NCI-H1436 treated with DMSO at 0.1 percent for 48 hours (cell line): ENCODE data around the gene TOPBP1.
"Not testable (repeated sequence)": the region's sequence is repeated elsewhere in the genome, so short reads cannot be mapped to it uniquely, and the experiment has no call there.

Experiments used
- DNase-seq: peaks from one replicate; lab custom pipeline; 2025; lab: John Stamatoyannopoulos, UW

Gene TOPBP1

DNA sequence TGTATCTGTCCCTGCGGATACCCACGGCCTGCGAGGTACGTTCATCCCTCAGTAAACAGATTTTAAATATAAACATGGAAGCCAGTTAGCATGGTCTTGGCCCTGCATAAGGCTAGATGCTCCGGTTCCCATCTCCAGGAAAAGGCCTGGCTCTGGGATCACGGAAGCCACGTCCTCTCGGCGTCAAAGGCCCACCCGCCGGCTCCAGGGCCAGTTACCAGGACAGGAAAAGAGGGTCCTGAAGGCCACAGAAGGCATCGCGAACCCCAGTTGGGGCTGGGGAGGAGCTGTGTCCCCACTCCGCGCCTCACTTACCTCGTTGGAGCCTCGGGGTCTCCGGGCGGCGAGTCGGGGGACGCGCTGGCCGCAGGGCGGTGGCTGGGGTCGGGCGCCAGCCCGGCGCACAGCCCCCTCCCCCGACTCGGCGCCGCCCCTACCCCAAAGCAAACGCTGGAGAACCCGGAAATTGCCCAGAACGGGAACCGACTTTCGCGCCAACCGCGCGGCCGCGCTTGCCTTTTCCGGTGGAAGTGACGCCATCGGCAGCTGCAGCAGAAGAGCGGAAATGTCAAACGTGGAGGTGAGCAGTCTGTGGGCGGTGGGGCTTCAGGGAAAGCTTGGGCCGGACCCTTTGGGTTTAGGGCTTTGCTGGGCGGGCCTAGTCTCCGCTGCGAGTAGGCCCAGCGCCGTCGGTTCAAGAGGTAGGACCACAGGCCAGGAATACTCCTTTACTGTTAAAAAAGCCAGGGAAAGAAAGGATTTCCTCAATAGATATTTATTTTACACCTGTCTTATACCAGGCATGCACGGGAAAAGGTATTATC lies at the start of gene TOPBP1:
TOPBP1 (minus strand) TSS at position 488 of the 824 bp plus-strand sequence. CDS start 814 bp downstream, outside the sequence.
- DNase-seq, result peak; percentile 59

DNA sequence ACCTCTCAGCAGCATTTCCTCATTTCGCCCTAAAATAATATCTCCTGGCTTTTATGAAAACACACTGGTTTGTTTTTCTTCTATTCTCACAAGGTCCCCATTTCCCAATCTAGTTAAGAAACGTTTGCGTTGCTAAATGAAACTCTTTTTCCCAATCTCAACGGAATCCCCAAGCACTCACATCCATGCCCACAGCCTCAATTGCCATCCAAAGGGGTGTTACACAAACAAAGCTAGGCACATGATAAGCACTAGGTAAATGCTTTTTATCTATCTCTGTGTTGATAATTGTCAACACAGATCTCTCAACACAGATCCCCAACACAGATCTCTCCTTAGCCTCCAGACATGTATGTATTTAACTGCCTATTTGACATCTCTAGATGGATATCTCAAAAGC lies 49.3 kb upstream of the TOPBP1 start:
- no peak for DNase-seq

- no peak for DNase-seq
These were observed 47.5 kb upstream of the TOPBP1 start for GRCh38 chr3:133709139-133709750.

DNA sequence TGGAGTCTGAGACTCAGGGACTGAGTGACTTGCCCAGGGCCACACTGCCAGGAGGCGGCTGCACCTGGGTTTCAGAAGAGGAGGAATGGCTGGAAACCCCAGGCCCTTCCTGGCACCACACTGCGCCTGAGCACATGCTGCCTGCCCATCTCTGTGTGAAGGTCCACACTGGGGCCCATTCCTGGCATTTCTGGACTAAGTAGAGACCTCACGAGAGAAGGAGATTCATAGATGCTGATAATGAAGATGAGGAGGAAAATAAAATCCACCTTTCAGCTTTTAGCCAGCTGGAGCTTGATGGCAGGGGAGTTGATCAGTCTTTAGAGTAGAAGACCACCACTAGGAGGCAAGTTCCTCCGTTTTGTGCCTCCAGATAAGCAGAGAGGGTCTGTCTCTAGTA lies 44.3 kb upstream of the TOPBP1 start:
- DNase-seq, result no peak

DNA sequence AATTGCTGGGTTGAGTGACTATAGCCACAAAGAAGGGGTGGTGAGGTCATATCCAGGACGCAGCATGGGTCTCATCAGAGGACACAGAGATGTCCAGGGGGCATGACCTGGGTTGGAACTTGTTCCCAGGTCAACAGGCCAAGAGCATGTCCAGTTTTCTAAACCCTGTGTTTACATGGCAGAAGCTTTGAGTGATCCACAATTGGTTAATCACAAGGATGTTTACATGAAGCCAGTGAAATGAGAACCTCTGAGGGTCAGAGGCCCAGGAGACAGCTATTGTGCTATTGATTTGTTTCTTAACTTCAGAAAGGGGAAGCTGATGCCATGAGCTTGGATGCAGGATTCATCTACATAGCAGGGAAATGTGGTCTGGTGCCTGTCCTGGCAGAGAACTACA lies 42.2 kb upstream of the TOPBP1 start:
- DNase-seq, result no peak

DNA sequence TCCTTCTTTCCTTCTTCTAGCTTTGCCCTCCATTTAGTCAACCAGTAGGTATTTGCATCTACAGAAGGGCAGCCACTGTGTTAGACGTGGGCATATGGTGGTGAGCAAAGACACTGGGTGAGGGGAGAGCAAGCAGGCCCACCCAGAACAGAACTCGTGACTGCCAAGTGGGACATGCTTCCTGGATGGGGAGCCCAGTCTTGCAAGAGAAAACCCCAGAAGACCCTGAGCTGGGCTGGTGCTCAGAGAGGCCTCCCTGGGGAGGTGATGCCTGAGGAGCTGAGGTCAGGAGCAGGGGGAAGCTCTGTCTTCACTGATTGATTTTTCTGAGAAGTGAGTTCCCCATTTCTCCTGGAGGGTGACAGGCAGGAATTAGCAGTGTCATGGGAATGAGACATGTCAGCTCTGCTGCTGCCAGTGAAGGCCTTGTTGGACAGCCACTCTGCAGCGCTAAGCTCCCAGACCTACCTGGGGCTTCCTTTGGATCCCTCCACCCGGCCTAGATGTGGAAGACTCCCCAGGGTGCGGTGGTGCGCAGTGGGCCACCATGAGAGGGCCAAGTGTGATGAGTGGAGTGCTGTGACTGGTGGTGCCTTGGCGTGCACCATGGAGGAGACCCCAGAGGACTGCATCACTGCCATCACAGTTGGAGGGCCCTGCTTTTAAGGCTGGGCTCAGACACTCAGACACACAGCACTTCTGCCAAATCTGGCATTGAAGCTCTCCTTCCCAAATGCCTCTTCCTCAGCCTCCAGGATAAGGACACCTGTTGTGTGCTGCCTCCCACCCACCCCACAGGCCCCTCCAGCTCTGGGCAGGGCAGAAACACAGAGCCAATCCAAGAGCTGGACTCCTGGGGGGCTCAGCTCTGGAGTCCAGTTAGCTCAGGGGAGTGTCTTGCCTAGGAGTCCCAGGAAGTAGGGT lies 40.0 kb upstream of the TOPBP1 start:
- no peak for DNase-seq

DNA sequence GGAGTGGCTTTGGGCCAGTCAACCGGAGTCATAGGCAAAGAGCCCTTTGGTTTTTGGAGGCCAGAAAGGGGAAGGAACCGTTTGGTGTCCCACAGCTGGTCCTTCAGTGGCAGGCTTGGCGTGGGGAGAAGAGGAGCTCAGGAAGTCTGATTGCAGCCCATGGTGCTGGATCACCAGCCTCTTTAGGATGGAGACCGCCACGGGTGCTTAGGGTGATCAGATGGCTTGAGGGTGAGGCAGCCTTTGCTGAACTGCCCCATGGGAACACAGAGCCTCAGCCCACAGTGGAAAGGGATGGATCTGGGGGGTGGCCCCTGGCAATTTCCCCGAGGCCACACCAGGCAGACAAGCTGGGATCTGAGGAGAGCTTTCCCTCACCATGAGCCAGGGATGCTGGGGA lies 38.6 kb upstream of the TOPBP1 start:
- DNase-seq, result no peak

GRCh38 chr3:133699903-133700302 lies 38.2 kb upstream of the TOPBP1 start:
- no peak for DNase-seq

DNA sequence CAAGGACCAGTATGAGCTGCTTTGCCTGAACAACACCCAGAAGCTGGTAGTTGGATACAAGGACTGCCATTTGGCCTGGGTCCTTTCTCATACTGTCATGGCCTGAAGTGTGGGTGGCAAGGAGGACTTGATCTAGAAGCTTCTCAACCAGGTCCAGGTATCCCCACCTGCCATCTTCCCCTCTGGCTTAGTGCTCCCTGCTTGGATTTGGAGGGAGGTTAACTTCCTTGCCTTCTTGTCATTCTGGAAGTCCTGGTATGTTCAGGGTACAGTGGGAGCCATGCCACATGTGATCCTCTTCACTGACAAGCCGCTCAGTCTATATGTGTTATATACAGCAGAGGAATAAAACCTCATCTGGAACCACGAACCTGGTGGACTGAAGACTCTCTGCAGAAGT lies 37.7 kb upstream of the TOPBP1 start:
- DNase-seq, result no peak

DNA sequence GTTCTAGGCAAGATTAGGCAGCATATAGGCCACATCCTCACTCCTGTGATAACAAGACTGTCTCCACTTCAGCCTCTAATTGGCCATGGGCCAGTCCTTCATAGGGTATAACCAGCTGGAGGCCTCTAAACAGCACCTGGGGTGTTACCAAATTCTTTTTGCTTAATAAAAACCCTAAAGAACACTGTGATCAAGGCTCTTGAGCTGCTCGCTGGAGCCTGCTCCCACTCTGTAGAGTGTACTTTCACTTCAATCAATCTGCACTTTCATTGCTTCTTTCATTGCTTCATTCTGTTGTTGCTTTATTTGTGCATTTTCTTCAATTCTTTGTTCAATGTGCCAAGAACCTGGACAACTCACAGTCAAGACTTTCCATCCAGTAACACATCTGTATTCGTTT lies 36.2 kb upstream of the TOPBP1 start:
- DNase-seq, result no peak

- DNase-seq, result no peak
These were observed 33.9 kb upstream of the TOPBP1 start for GRCh38 chr3:133695560-133696171.

GRCh38 chr3:133694288-133695268 lies 32.8 kb upstream of the TOPBP1 start:
- no peak for DNase-seq

DNA sequence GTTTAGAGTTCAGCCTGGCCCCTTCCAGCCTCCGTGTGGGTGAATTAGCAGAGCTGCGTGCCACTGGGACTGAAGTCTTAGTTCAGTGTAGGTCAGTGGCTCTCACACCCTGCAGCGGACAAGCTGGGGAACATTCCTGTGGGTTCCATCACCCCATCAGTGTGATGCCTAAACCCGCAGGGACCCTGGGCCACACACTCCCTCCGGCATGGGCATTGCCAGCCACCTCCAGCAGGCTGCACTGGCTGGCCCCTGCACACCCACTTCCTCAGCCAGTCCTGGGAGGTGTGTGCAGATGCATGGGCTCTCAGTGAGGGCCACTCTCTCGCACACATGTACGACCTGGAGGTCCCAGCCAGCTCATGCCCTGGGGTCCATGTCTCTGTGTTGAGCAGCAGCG lies 32.1 kb upstream of the TOPBP1 start:
- no peak for DNase-seq

DNA sequence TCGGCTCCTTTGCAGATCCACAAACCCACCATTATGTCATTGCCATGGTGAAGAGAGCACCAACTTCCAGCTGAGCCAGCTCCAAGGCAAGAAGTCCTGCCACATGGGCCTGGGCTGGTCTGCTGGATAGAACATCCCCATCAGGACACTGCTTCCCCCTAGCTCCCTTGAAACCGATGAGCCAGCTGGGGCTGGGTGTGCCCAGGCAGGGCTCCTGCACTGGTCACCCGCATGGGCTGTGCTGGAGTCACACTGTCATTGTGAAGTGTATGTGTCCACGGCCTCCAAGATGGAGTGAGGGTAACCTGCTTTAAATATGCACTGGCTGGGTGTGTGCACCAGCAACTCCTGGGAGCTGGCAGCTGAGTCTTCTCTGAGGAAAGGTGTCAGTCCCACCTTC lies 31.0 kb upstream of the TOPBP1 start:
- DNase-seq, result no peak

- no peak for DNase-seq
These were observed 29.7 kb upstream of the TOPBP1 start for GRCh38 chr3:133691273-133692107.

DNA sequence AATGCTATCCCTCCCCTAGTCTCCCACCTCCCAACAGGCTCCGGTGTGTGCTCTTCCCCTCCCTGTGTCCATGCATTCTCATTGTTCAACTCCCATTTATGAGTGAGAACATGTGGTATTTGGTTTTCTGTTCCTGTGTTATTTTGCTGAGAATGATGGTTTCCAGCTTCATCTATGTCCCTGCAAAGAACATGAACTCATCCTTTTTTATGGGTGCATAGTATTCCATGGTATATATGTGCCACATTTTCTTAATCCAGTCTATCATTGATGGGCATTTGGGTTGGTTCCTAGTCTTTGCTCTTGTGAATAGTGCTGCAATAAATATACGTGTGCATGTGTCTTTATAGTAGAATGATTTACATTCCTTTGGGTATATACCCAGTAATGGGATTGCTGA lies 16.3 kb upstream of the TOPBP1 start:
- not testable (repeated sequence) for DNase-seq

DNA sequence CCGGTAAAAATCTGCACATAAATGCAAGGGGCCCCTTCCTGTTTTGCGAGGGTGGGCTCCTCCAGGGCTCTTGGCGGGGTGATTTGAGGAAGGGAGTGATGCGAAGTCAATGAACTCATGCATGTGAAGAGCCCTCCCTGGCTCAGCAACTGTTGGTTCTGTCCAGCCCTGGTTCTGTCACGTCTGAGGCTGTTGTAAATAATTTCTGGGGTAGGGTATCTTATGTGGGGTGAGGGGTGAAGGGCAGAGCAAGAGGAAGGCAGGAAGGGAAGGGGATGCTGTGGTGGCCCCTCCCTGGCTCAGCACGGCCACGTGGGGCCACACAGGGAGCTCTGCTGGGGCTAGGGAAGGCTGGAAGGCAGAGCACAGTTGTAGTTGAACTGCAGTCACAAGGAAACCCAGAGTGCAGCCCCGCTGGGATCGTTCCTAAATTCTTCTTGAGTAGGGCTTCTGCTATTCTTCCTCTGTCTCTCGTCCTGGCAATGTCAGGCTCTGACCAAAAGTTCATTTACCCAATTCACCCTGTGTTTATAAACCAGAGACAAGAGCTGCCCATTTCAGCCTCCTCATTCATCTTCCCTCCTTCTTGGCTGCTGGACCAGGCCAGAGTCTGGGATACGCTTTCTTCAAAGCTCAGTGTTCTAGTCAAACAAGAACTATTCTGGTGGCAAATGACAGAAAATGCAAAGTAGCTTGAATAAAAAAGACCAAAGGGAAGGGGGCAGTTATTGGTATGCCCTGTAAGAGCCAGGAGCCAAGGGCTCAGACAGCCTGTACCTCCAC lies 14.8 kb upstream of the TOPBP1 start:
- DNase-seq, result no peak

DNA sequence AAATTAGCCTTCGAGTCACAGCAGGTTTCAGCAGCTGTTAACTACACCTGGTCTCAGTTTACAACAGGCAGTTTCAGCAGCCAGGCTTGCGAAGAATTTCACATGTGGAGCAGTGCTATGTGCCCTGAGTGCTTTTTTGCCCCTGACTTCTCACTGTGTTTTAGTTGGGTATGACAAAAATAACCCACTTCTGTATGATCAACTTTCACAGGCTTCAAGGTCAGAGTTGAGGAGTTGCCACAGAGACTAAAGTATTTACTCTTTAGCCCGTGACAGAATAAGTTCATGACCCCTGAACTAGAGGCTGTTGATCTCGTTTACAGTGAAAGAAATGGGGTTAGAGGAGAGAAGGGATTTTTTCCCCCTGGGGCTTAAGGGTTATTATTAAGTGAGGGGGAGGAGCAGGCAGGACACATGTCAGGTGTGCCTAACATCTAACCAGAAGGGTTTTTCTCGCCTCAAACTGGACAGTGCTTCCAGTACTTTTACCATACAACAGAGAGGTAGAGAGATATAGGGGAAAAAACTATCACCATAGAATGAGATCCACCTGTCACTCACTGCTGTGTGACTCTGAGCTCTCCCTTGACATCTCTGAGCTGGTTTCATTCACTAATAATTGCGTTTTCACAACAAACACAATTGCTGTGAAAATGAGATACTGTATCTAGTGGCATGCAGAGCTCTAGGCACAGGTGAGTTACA lies 14.0 kb upstream of the TOPBP1 start:
- no peak for DNase-seq
